ENCODE results near the gene FOXL1.
"Not testable (repeated sequence)": the region's sequence is repeated elsewhere in the genome, so short reads cannot be mapped to it uniquely, and the experiment has no call there.

Gene FOXL1

DNA sequence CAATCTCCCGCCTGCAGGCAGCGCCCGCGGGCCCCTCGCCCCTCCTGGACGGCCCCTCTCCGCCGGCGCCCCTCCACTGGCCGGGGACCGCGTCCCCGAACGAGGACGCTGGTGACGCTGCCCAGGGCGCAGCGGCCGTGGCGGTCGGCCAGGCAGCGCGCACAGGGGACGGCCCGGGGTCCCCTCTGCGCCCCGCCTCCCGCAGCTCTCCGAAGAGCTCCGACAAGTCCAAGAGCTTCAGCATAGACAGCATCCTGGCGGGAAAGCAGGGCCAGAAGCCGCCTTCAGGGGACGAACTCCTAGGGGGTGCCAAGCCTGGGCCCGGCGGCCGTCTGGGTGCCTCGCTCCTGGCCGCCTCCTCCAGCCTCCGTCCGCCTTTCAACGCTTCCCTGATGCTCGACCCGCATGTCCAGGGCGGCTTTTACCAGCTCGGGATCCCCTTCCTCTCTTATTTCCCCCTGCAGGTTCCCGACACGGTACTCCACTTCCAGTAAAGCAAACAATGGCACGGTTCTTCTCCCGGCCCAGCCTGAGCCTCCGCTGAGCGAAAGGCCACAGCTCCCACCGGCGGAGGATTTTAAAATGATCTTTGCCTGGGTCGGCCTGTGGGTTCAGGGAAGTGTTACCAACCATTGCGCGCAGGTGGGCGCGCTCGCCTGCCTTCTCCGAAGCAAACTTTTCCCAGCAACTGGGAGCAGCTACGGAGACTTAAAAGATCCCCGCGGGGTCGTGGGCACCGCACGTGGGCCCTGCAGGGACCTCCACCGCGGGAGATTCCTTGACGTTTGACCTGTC, 1.1 kb downstream of the FOXL1 start:
- peak overlapping the region; percentile 20 for H3K4me3 ChIP-seq (ENCODE audit: low read depth, low read length)

DNA sequence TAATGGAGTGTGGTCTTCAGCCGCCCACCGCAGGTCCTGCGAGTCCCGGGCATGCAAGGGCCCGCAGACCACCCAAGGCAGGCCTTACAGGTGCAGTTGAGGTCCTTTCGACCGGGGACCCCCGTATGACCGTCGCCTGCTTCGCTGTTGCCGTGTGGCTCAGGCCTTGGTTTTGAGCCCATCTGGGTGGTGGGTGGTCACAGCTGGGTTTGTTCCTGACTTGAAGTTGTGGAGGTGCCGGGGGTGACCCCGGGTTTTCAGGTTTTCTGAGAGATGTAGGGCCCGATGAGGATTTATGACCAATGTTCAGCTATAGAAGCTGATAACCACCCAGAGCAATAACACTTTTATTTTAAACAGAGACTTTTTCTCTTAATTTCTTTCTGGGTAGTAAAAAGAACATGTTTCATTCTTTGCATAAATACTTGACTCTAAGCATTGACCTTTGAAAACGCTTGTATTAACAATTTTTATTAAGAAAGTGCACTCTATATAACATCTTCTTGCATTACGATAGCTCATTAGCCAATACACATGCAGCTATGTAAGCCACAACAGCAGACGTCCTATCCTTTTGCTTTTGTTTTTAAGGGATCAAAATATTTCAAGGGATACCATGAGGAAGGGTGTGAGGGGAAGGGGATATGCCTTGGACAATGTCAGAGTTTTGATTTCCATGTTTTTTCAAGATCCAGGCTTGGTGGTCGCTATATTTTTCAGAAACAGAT, 1.9 kb downstream of the FOXL1 start:
- no peak overlapping the region for H3K4me3 ChIP-seq (ENCODE audit: low read depth, low read length)

DNA sequence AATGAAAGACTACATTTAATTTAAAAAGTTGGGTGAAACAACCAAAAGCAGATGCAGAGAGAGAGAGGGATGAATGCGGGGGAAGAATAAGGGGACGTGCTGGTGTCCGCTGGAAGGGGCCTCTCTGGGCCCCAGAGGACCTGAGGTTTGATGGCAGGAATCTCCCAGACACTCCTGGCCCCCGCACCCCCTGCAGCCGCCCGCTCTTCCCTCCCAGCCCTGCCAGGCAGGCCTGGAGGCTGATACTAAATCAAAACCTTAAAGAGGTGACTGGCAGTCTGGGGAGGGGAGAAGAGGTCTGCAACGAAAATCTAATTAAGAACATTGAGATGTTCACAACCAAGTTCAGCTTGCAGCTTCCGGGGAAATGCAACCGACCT, 2.4 kb downstream of the FOXL1 start:
- no peak overlapping the region for H3K4me3 ChIP-seq (ENCODE audit: low read depth, low read length)

DNA sequence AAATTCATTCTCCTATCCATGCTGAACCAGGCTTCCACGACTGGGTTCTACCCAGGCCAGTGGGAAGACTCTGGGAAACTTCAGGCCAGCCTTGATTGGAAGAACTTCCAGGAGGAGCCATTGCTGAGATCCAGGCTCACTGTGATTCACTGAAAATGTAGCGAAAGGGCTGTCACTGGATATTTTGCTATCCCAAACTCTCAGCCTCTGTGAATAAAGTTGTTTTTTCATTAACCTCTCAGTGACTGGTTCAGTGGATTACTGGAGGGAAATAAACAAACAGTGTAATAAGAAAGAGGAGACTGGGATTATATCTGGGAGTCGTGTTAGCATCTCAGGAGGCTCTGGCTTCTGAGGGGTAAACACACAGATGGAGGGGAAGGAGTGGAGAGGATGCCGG, 3.1 kb downstream of the FOXL1 start:
- no peak overlapping the region for H3K4me3 ChIP-seq (ENCODE audit: low read depth, low read length)

DNA sequence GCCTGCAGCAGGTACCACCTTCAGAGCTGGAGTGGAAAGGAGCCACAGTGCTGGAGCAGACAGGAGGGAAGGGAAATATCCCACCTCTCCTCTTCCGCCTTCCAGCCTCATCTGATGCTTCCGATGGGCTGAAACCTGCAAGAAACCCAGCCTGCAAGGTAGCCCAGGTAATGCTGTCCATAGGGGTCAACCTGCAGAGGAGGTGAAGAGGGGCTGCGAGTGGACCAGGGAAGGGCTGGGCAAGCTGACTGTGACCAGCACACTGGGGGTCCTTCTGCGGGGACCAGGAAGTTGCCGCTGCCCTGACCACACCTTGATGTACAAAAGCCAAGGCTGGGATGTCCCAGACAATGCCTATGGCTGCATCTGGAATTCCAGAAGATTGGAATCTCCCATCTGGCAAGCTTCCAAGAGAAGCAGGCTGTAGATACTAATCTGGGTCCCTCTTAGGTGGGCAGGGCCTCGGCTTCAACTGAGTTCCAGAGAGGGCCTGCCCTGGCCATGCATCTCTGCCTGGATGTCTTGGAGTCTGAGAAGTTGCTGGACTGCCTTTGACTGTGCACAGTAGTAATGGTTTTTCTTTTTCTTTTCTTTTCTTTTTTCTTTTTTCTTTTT, 5.8 kb downstream of the FOXL1 start:
- H3K4me3 ChIP-seq (ENCODE audit: low read depth, low read length) = no peak overlapping the region

DNA sequence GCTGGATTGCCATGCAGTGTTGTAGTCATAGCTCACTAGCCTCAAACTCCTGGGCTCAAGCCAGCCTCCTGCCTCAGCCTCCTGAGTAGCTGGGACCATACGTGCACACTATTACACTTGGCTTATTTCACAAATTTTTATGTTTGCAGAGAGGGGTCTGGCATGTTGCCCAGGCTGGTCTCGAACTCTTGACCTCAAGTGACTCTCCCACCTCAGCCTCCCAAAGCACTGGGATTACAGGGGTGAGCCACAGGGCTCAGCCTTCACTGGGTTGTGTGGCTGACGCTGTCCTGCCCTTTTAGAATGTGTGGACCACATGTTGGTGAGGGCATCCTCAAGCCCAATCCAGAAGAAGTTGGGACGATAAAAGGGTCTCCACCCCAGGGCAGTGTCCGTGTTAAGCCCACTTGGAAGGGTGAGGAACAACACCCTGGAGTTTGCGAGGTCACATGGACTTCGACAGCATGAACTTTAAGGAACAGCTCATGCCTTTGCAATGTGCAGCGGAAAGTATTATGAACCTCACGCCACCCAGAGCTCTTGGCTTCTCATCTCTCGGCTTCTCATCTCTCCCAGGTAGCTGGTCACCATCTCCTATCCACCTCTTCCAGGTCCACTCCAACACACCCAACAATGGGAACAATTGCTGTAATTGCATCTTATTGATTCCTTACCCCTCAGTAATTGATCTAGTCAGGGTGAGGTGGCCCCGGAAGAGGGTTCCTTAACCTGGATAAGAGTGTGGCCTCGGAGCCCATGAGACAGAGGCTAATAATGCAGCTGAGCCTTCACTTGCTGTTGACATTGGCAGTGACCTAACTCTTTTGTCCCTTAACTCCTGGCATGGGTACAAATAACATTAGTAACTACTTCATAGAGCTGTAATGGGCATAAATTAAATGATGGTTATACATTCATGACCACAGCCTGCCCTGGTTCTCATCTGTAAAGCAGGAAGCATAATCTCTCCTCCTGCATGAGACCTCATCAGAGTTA, 6.7 kb downstream of the FOXL1 start:
- H3K4me3 ChIP-seq (ENCODE audit: low read depth, low read length) = no peak overlapping the region

DNA sequence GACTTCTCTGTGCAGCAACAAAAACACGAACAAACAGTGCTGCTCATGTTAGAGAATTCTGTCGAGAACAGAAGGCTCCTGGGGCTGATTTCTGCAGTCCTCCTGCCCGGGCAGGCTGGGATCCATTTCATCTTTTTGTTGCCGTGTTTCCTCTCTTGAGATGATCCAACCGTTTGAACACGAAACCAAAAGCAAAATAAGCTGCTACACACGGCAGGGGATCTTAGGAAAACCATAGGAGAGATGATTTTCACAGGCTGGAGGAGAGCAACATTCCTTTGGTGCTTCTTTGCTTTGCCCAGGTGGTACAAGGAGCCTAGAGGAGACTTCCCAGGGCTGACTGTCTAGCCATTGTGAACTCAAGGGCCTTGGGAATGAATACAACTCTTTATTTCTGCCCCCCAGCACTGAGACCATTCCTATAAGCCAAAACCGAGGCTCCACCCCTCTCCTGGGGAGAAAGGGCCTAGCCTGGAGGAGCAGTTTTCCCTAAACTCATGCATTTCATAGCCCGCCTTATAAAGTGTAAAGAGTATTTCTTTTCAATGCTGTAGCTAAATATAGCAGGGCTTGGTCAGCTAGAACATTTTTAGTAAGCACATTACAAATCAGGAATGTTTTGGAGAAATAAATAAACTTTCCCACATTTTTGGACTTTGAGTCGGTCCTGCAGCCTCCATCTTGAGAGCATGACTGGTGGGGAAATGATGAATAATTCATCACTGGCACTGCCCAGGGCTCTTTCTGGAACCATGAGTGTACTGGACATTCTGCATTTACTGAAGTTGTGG, 7.7 kb downstream of the FOXL1 start:
- H3K4me3 ChIP-seq (ENCODE audit: low read depth, low read length) = no peak overlapping the region

DNA sequence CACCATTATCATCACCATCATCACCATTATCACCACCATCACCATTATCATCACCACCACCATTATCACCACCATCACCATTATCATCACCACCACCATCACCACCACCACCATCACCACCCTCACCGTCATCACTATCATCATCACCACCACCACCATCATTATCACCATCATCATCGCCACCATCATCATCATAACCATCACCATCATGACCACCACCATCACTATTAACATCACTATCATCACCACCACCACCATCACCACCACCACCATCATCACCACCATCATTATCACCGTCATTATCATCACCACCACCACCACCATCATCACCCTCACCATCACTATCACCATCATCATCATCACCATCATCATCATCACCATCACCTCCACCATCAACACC, 9.1 kb downstream of the FOXL1 start:
- H3K4me3 ChIP-seq (ENCODE audit: low read depth, low read length) = no peak overlapping the region

DNA sequence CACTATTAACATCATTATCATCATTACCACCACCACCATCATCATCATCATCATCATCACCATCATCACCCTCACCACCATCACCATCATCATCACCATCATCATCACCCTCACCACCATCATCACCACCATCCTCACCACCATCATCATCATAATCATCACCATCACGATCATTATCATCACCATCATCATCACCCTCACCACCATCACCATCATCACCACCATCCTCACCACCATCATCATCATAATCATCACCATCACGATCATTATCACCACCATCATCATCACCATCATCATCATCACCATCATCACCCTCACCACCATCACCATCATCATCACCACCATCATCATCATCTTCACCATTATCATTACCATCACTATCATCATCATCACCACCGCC, 9.6 kb downstream of the FOXL1 start:
- not testable (repeated sequence) for H3K4me3 ChIP-seq (ENCODE audit: low read depth, low read length)

DNA sequence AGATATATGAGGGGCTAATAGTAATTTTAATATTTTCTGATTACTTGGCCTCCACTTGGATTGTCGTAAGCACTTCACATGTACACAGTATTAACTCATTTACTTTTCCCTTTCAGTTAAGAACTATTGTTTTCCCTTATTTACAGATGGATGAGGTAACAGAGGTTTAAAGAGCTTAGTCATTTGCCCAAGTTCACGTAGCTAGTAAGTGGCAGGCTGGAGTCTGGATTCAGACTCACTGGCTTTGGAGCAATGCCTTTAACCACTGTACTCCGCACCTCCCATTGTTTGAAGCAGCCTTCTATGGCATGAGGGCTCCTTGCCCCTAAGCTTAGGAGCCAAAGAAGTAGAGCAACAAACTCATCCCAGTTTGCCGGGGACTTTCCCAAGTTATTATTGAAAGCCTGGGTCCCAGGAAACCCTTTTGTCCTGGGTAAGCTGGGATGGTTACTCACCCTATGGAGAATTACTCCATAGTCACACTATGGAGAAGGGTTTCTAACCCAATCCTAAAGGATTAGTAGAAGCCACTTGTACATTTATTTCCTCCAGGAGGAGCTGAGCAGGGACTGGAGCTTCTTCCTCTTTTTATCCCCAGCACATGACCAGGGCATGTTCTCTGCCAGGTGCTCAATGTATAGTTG, 12.3 kb downstream of the FOXL1 start:
- no peak overlapping the region for H3K4me3 ChIP-seq (ENCODE audit: low read depth, low read length)

DNA sequence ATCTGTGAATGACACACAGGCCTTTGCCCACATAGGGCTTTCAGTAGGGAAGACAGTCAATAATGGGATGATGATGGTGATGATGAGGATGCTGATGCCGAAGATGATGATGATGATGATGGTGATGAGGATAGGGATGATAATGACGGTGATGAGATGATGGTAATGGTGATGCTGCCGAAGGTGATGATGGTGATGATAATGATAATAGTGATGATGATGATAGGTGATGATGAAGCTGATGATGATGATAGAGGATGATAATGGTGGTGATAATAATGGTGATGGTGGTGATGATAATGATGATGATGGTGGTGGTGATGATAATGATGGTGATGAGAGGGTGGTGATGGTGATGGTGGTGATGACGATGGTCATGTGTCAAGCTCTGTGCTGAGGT, 12.9 kb downstream of the FOXL1 start:
- H3K4me3 ChIP-seq (ENCODE audit: low read depth, low read length) = no peak overlapping the region

DNA sequence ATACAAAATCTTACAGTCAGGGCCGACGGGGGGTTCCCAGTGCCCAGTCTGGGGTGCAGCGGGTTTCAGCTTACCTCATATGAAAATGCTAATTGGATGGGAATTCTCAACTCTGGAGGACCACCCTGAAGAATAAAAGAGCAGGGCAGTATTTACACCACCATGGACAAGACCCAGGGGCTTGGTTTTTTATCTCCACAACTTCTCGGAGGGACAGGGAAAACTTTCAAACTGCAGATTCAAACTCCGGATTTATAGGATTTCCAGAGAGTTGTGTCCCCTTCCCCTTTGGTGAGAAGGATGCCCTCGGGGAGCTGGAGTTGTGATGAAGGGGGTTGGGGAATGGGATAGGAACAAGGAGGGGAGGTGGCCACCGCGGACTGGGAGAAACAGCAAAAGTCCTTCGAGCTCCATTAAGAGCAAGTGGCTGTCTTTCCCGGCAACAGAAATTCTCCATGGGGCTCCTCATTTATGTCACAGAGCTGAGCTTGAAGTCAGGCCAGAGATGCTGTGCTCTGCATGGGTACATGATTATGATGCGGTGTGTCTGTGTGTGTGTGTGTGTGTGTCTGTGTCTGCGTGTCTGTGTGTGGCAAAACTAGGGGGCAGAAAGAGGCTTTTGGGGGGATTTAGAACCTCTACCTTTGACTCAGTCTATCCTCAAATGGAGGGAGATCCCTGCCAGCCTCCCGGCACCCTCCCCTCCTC, 15.7 kb downstream of the FOXL1 start:
- H3K4me3 ChIP-seq (ENCODE audit: low read depth, low read length) = no peak overlapping the region

DNA sequence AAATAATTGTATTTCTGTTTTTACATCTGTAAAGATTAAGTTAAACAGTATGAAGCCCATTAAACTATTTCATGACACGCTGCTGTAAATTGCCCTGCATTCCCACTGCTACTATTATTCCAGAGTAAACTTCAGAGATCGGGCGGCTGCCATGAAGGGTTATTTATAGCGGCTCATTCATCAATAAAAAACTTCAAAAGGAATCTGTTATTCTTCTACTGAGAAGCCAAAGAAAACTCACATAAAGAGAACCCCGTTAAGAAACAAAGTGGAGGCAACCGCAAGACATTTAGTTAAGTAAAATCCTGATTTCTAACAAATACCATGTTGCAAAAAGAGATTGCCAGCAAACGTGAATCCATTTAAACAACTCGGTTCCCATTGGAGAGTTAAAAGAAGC, 16.4 kb downstream of the FOXL1 start:
- H3K4me3 ChIP-seq (ENCODE audit: low read depth, low read length) = no peak overlapping the region

DNA sequence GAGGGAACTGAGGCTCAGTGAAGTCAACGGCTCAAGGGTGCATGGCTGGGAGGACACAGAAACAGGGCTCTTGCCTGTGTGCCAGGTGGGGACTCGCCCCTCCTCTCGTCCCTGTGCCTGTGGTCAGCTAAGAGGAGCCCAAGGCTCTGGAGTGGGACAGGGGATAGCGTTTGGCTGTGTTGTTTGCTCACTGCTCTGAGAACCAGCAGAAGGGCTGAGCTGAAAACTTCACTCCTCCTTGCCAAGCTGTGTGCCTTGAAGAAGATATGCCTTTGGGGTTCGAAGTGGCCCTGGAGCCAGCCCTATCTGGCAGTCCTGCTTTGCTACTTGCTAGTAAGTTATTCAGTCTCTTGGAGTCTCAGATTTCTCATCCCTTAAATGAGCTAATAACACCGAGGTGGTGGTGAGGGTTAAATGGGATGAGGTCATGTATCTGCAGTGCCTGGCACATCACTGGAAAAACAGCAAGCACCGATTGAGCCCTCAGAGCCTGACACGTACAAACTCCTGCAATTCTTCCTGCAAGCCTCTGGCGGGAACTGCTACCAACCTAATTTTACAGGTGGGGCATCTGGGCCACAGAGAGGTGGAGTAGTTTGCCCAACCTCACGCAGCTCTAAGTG, 17.7 kb downstream of the FOXL1 start:
- no peak overlapping the region for H3K4me3 ChIP-seq (ENCODE audit: low read depth, low read length)

DNA sequence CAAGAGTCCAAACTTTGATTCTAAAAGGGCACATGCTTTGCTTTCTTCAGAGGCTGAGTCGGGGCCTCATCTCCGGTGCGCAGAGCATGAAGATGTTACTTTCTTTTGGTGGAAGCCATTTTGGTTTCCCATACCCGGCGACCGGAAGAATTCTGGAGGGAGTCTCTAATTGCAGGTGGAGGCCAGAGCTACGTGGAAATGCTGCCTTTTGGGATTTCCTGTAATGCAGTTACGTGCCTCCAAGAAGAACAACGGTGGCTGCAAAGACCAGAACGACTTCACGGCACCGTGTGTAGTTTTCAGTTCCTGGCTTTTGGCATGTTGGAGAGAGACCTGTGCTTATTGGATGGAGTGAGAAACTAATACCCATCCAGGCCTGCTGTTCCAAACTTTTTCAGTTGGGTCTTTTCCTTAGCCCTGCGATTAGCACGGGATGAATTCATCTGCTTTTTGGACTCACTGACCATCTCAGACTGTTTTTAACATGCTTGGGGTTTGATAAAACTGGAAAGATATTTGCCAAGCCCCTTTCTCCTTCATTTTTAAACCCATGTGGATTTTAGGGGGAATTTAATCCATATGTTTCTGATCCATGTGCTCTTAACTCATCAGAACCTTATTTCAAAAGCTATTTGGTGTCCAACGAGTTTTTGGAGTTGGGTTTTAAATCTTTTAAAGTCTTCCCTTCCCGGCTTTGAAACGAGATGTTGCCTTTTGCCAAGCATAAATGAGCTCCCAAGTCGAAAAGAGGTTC, 19.0 kb downstream of the FOXL1 start:
- no peak overlapping the region for H3K4me3 ChIP-seq (ENCODE audit: low read depth, low read length)

DNA sequence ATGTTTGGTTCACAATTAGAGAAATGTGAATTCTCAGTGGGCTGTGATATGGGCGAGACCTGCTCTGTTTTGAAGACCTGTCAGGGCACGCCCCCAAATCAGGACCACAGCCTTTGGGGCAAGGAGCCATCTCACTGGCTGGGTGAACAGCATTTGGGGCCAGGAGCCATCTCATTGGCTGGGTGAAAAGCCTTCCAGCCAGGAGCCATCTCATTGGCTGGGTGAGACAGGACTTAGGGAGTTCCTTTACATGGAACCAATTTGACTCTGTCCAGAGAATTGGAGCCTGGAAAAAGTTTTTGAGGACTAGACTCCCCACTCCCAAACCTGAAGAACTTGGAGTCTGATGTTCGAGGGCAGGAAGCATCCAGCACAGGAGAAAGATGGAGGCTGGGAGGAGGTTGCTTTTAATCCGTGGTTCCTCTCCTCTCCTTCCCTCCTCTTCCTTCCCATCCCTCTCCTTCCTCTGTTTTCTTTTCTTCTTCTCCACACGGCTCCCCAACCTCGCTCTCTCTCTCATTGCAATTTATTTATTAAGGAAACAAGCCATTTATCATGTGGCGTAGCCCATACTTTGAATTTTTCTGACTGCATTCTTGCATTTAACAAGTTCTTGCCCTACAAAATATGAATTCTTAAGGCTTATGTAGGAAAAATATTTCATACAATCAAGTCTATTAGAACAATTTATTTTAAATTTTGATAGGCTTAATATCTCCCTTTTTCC, 19.7 kb downstream of the FOXL1 start:
- H3K4me3 ChIP-seq (ENCODE audit: low read depth, low read length) = no peak overlapping the region

Data from iPS-11a (cell line).